ENCODE data around the gene COMMD6. TPM values are rescaled to one million over a fixed set of nuclear protein-coding genes. Genes with fewer than 3 reads are reported as not detected.
"Not testable (repeated sequence)": the region's sequence is repeated elsewhere in the genome, so short reads cannot be mapped to it uniquely, and the experiment has no call there.

Gene COMMD6
- 143 TPM for polyA plus RNA-seq (2012; ENCODE audit: insufficient read depth, insufficient read length)

DNA sequence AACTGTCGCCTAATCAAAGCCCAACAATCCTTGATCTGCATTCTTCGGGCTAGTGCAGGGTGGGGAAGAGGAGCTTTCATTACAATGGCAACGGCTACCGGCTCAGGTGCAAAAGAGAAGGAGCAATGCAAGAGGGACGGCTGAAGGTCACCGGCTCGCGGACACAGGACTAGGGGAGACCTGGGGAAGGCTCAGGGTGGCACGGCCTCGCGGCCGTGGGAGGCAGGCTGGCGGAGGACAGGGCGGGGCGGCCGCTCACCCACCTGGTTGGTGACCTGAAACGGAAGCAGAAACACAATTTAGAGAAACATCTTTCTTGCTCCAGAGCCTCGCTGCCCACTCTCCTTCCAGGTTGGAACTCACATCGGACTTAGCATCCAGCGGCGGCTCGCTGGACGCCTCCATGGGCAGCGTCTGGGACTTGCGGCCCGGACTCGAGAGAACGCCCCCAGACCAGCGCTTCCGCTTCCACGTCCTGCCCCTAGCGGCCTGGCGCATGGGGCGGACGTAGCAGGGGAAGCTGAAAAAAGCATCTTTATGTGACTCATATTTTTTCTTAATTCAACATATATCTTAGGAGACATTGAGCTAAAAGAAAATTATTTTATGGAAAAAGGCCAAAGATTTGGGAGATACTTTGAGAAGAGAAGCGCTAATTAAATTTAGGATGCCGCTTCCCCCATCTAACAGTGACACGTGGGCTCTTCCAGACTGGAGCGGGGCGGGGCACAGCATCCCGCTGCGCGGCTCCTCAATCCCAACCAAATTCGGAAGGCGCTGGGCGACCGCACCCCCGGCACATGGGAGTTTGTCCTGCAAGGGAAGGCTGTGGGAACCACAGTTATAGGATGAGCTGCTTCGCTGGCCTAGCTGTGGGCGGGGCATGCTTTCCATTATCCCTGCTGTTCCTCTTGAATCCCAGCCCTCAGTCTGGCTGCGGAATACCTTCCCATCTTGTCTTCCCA lies at the start of gene COMMD6:
COMMD6 (minus strand) TSS at position 441 of the 965 bp plus-strand sequence; CDS start at position 405, 36 bp downstream.
- H3K4me3 ChIP-seq (ENCODE audit: low read length) = peak within 1 kb of the TSS; percentile 77
- peak; percentile 59 for DNase-seq (ENCODE audit: low read depth, low spot score)

DNA sequence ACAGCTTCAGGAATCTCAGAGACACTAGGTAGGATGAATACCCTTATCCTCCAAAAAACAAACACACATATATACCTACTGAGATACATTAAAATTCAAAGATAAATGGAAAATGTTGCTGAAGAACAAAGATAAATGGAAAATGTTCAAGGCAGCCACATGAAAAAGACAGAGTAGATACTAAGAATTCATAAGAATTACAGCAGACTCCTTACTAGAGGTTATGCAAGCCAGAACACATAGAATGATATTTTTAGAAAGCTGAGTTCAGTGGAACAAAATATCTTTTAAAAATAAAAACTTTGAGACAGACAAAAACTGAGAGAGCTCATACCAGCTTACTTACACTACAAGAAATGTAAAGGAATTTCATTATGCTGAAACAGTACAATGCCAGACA lies 47.5 kb upstream of the COMMD6 start:
- no peak overlapping the region for H3K4me3 ChIP-seq (ENCODE audit: low read length)
- DNase-seq (ENCODE audit: low read depth, low spot score) = no peak

- DNase-seq (ENCODE audit: low read depth, low spot score) = no peak
- no peak overlapping the region for H3K4me3 ChIP-seq (ENCODE audit: low read length)
These were observed 45.5 kb upstream of the COMMD6 start for GRCh38 chr13:75583091-75583490.

DNA sequence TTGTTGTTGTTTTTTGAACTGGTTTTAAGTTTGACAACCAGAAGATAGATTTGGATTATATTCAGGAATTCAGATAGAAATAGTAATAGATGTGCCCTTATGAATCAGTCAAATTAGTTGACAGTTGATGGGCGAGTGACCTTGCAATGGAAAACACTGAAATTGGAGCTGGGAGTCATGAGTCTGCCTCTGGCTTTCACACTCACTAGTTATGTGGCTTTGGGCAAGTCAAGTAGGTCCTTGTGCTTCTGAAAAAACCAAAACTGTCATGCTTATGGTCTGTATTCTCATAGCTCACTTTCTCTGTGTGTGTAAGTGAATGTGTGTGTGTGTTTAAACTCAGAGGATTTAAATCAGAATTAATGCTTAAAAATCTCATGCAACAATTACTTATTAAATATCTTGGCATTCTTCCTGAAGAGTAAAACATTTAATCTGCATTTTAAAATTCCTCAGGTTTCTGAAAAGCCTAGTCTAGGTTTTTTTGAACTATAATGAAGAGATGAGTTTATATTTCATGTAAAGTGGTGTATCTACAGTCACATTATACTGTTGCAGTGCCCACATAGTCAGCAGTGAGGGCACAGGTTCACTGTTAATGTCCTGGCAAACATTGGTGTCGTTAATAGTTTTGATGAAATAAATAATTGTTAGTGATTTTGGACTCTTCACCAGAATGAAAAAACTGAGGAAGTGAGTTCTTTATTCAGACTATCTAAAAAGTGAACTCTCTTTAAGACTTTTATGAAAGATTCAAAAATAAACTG lies 44.4 kb upstream of the COMMD6 start:
- DNase-seq (ENCODE audit: low read depth, low spot score) = no peak
- H3K4me3 ChIP-seq (ENCODE audit: low read length) = no peak overlapping the region

GRCh38 chr13:75579529-75579928 lies 41.9 kb upstream of the COMMD6 start:
- DNase-seq (ENCODE audit: low read depth, low spot score) = no peak
- H3K4me3 ChIP-seq (ENCODE audit: low read length) = no peak overlapping the region

- DNase-seq (ENCODE audit: low read depth, low spot score) = no peak
- no peak overlapping the region for H3K4me3 ChIP-seq (ENCODE audit: low read length)
These were observed 31.9 kb upstream of the COMMD6 start for GRCh38 chr13:75569576-75569975.

DNA sequence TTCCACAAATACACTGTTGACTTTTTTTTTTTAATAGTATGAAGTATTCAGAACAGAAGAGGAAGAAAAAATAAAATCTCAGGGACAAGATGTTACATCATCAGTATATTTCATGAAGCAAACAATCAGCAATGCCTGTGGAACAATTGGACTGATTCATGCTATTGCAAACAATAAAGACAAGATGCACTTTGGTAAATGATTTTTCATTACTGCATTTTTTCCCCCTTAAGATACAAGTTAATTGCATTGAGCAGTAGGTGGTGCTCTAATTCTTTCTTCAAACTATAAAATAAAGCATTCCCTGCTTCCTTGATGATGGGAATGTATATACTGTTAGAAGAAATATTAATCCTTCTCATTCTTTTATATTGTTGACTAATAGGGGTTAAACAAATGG lies 29.0 kb upstream of the COMMD6 start:
- no peak for DNase-seq (ENCODE audit: low read depth, low spot score)
- H3K4me3 ChIP-seq (ENCODE audit: low read length) = no peak overlapping the region

DNA sequence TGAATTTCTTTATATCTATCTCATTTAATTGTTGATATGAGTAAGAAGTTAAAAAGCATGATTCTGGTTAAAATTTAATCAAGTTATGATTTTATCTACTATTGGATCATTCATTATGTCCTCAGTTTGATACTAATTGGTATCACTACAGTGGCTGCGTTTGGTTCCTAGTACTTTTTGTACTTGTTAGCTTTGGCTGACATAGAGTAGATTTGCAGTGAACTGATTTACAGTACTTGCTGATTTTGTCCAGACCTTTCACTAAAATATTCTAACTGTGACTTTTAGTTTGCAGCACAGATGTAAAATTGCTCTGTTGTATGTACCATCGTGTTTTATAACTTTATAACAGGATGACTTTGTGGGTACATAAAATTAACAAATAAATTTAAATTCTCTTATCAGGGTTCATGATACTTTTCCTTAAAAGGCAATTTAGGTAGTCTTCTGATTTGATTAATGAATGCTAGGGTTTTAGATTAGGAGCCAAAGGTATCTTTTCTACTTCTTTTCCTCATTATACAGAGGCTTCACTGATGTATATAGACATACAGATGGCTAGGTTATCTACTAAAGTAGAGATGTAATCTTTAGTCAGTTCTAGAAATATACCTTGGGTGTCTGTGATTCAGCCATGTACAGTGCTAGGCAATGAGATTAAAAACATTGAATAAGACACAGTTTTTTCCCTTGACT lies 20.7 kb upstream of the COMMD6 start:
- no peak for DNase-seq (ENCODE audit: low read depth, low spot score)
- no peak overlapping the region for H3K4me3 ChIP-seq (ENCODE audit: low read length)

- no peak for DNase-seq (ENCODE audit: low read depth, low spot score)
- no peak overlapping the region for H3K4me3 ChIP-seq (ENCODE audit: low read length)
These were observed 19.3 kb upstream of the COMMD6 start for GRCh38 chr13:75556961-75557360.

DNA sequence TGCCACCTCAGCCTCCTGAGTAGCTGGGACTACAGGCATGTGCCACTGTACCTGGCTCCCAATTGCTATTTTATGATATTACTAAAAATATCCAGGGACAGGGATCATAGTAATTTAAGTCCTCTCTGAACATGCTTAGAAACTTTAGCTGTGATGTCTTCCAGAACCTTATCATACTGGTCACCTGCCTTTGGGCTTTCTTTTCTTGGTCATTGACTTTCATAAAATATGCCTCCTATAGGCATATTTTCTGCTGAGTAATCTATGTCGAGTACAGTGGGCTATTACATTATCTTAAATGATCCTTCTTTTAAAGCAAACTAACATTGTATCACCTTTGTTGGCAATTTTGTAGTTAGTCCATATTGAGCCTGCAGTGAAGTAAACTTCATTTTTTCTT lies 18.2 kb upstream of the COMMD6 start:
- no peak for DNase-seq (ENCODE audit: low read depth, low spot score)
- H3K4me3 ChIP-seq (ENCODE audit: low read length) = no peak overlapping the region

- no peak overlapping the region for H3K4me3 ChIP-seq (ENCODE audit: low read length)
- DNase-seq (ENCODE audit: low read depth, low spot score) = no peak
These were observed 17.3 kb upstream of the COMMD6 start for GRCh38 chr13:75554981-75555380.

- DNase-seq (ENCODE audit: low read depth, low spot score) = no peak
- no peak overlapping the region for H3K4me3 ChIP-seq (ENCODE audit: low read length)
These were observed 16.8 kb upstream of the COMMD6 start for GRCh38 chr13:75554464-75554863.

DNA sequence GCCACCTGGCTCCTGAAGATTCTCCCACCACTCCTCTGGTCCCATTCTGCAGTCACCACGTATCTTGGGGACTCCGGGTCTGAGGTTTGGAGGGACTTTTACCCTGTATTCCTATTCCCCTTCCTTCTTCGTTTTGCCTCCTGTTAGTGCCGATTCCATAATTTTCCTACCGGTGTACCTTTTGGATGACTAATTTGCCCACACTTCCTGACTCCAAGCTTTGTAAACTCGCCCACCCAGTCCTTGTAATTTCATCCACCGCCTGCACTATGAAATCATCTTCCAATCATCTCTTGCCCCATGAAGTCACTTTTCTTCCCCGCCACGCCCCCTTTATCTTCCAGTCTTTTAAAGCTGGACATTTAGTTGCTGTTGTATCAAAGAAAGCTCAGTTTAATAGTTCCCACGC lies 12.5 kb upstream of the COMMD6 start:
- peak overlapping the region; percentile 86 for H3K4me3 ChIP-seq (ENCODE audit: low read length)
- no peak for DNase-seq (ENCODE audit: low read depth, low spot score)

DNA sequence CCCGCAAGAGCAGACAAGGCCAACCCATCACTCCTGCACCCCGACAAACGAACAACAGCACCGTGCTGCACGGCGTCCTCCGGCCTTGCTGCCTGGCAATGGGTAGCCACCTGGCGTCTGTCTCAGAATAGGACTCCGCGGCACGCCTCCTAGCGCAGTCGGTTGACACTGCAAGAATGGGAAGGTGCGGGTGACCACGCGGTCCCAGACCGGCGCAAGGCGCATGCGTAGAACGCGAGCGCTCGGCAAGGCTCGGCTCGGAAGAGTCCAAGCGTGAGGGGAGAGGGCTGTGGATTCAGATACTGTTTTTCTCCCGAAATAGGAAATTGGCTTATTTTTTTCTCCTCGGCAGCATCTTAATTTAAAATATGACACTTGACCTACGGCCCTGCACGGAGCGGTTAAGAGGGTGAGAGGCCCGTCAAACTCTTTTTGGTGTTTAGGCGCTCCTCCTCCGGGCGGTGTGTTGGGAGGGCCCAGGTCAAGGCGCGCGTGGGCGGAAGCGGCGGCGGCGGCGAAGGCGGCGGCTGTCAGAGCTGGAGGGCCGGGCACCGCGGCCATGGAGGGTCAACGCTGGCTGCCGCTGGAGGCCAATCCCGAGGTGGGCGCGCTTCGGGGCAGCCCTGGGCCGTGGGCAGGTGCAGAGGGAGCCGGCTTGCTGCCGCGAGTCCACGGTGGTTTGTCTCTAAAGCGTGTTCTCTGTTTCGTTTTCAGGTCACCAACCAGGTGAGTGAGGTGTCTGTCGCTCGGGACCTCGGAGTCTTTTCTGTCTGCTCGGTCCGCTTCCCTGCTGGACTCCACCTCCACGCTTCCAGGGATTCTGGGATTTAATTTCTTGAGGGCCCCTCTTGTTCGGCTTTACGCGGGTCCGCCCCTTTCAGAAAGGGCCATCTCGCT lies 11.9 kb upstream of the COMMD6 start, which contains the start of gene UCHL3:
UCHL3 (plus strand) TSS at position 530 of the 897 bp plus-strand sequence; CDS start at position 560, 30 bp downstream.
- DNase-seq (ENCODE audit: low read depth, low spot score) = peak; percentile 94
- peak within 1 kb of the TSS; percentile 86 for H3K4me3 ChIP-seq (ENCODE audit: low read length)

DNA sequence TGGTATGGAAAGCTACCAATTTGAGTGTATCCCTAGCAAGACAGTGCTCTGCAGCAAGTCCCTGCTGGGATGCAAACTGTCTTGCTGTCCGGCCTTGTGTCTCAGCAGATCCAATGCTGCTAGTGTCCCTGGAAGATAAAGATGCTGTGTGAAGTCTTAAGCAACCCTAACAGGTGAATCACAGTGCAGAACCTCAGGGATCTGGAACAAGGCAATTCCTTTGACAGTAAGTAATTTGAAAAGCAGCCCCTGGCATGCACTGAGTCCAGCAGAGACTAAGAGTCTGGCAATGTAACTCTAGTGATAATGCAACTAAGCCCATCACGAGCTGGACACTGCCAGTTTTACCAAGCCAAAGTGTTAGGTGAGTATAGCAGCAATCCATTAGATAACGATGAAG lies 10.3 kb upstream of the COMMD6 start:
- no peak overlapping the region for H3K4me3 ChIP-seq (ENCODE audit: low read length)
- DNase-seq (ENCODE audit: low read depth, low spot score) = no peak

DNA sequence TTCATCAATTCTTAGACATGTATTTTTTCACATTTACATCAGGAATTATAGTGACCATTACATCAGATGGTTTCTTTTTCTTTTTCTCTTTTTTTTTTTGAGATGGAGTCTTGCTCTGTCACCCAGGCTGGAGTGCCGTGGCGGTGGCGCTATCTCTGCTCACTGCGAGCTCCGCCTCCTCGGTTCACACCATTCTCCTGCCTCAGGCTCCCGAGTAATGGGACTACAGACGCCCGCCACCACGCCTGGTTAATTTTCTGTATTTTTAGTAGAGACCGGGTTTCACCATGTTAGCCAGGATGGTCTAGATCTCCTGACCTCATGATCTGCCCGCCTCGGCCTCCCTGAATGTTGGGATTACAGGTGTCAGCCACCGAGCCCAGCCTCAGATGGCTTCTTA lies 7.7 kb upstream of the COMMD6 start:
- not testable (repeated sequence) for DNase-seq (ENCODE audit: low read depth, low spot score); H3K4me3 ChIP-seq (ENCODE audit: low read length)

- no peak overlapping the region for H3K4me3 ChIP-seq (ENCODE audit: low read length)
These were observed 7.2 kb upstream of the COMMD6 start for GRCh38 chr13:75544681-75545330.

GRCh38 chr13:75541961-75542360 lies 4.3 kb upstream of the COMMD6 start:
- DNase-seq (ENCODE audit: low read depth, low spot score) = no peak
- H3K4me3 ChIP-seq (ENCODE audit: low read length) = no peak overlapping the region

More at GRCh38 chr13:75544681-75545330, 7.2 kb upstream of the COMMD6 start:
- DNase-seq (ENCODE audit: low read depth, low spot score) = no peak
